Stimulated activated CD8-positive, alpha-beta memory T cell treated with anti-CD3 and anti-CD28 coated beads, Interleukin-7, amount 100 ng/mL, for 1 hour (primary cell): ENCODE measurements around the gene TRIO.

Source experiments
- DNase-seq, 2 donors: peaks; one replicate each; pipeline ENCODE4 v3.0.0-alpha.2; 2020; ENCODE audit warnings: low read depth in 2 of 2

Gene TRIO

GRCh38 chr5:14208071-14209021, 65.2 kb downstream of the TRIO start:
- no peak for DNase-seq

- DNase-seq: no peak
These were observed 66.2 kb downstream of the TRIO start for GRCh38 chr5:14209222-14209822.

GRCh38 chr5:14209836-14210235, 66.7 kb downstream of the TRIO start:
- no peak for DNase-seq

GRCh38 chr5:14210729-14211128, 67.6 kb downstream of the TRIO start:
- DNase-seq: no peak

GRCh38 chr5:14211818-14212803, 69.0 kb downstream of the TRIO start:
- no peak for DNase-seq

GRCh38 chr5:14212838-14213237, 69.7 kb downstream of the TRIO start:
- no peak for DNase-seq

GRCh38 chr5:14213253-14213652, 70.1 kb downstream of the TRIO start:
- DNase-seq: no peak

GRCh38 chr5:14213813-14214585, 70.9 kb downstream of the TRIO start:
- DNase-seq: no peak

- no peak for DNase-seq
These were observed 72.8 kb downstream of the TRIO start for GRCh38 chr5:14215901-14216300.

- no peak for DNase-seq
These were observed 73.2 kb downstream of the TRIO start for GRCh38 chr5:14216372-14216771.

GRCh38 chr5:14216902-14217301, 73.8 kb downstream of the TRIO start:
- DNase-seq: no peak

- DNase-seq: no peak
These were observed 74.4 kb downstream of the TRIO start for GRCh38 chr5:14217587-14217986.

- no peak for DNase-seq
These were observed 74.9 kb downstream of the TRIO start for GRCh38 chr5:14218011-14218410.

- no peak for DNase-seq
These were observed 75.3 kb downstream of the TRIO start for GRCh38 chr5:14218480-14218879.

GRCh38 chr5:14218897-14219573, 75.9 kb downstream of the TRIO start:
- no peak for DNase-seq

GRCh38 chr5:14219800-14220512, 76.8 kb downstream of the TRIO start:
- no peak for DNase-seq

- DNase-seq: no peak
These were observed 77.5 kb downstream of the TRIO start for GRCh38 chr5:14220642-14221041.

GRCh38 chr5:14221732-14222131, 78.6 kb downstream of the TRIO start:
- no peak for DNase-seq

- DNase-seq: no peak
These were observed 79.1 kb downstream of the TRIO start for GRCh38 chr5:14222206-14222605.

GRCh38 chr5:14223372-14223771, 80.2 kb downstream of the TRIO start:
- DNase-seq: no peak
